Measurements from ENCODE around the gene VHLL. TPM values are rescaled to one million over a fixed set of nuclear protein-coding genes. Genes with fewer than 3 reads are reported as not detected.

VHLL gene
- total RNA-seq, 4 donors from 2014 or later = not detected

DNA sequence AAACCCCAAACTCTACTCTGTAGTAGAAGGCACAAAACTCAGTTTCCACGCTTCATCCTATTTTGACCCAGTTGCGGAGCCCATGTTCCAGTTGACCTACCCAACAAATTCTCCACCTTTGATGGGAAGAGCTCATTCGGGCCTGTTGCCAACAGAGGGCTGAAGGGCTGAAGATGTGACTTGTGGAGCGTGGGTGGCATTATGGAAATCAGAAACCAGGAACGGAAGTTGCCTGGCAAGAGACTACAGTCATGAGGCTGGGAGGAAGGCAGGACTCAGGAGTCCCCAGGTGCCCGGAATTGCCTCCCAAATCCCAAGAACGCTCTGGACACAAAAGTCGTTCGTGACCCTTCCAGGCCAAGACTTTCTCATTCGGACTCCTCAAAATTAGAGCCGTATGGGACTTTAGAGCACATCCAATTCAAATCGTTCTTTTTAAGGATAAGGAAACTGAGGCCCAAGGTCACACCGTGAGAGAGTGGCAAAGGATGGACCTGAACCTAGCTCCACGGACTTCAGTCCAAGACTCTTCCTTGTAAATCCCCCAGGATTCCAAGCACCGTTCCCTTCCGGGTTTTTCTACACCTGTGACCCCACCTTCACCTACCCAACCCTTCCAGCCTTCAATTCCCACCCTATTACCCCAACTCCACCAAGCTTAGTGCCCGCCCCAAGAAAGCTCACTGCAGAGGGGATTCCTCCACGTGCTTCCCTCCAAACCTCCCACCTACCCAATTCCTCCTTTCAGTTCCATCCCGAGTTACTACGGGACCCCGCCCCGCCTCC, 17.2 kb downstream of the VHLL start:
- no peak for TF ChIP-seq POLR2A (IDR thresholded peaks at IDR 0.05)
- TF ChIP-seq, protein P1, sequence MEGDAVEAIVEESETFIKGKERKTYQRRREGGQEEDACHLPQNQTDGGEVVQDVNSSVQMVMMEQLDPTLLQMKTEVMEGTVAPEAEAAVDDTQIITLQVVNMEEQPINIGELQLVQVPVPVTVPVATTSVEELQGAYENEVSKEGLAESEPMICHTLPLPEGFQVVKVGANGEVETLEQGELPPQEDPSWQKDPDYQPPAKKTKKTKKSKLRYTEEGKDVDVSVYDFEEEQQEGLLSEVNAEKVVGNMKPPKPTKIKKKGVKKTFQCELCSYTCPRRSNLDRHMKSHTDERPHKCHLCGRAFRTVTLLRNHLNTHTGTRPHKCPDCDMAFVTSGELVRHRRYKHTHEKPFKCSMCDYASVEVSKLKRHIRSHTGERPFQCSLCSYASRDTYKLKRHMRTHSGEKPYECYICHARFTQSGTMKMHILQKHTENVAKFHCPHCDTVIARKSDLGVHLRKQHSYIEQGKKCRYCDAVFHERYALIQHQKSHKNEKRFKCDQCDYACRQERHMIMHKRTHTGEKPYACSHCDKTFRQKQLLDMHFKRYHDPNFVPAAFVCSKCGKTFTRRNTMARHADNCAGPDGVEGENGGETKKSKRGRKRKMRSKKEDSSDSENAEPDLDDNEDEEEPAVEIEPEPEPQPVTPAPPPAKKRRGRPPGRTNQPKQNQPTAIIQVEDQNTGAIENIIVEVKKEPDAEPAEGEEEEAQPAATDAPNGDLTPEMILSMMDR (IDR thresholded peaks at IDR 0.05) = no peak
- DNase-seq = no peak
- Histone ChIP-seq H3K27ac (peak overlapping the region; percentile 92 to 93), H3K4me3 (peak overlapping the region; percentile 98 to 99), H3K4me1 (peaks cover 0 to 7% of the 10 kb centered on the region in 2 donors), H3K36me3 (no peaks in the 10 kb centered on the region), H3K9me3 (no peaks in the 10 kb centered on the region), H3K27me3 (no peaks in the 10 kb centered on the region)
- intact Hi-C loops (cut with DNase I; ENCODE audit: low total_unique reads) = no loop called here

DNA sequence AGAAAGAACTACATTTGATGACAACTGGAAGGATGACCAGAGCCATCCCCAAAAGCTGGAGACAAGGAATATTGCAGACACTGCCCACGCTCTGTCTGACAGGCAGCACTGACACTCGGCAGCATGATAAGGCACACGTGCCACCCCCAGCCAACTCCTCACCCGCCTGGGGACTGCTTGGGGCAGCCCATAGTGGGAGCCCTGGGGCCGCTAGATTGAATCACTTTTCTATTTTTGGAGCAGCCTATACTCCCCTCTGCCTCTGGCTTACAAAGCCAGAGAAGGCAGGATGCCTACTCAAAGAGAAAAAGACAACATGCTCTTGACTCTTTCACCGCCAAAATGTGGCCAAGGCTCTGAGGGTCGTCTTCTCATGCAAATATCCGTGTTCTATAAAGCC, 17.8 kb downstream of the VHLL start:
- H3K36me3 ChIP-seq = no peaks in the 10 kb centered on the region
- H3K4me3 ChIP-seq = peak overlapping the region; percentile 98 to 99
- H3K4me1 ChIP-seq = peaks cover 0 to 7% of the 10 kb centered on the region in 2 donors
- no peaks in the 10 kb centered on the region for H3K27me3 ChIP-seq
- TF ChIP-seq, protein P1 (IDR thresholded peaks at IDR 0.05) = no peak
- no peak for TF ChIP-seq POLR2A (IDR thresholded peaks at IDR 0.05)
- intact Hi-C loops (cut with DNase I; ENCODE audit: low total_unique reads) = no loop called here
- no peak for DNase-seq
- peak overlapping the region in 1 of 2 donors; percentile 93 for H3K27ac ChIP-seq
- no peaks in the 10 kb centered on the region for H3K9me3 ChIP-seq

DNA sequence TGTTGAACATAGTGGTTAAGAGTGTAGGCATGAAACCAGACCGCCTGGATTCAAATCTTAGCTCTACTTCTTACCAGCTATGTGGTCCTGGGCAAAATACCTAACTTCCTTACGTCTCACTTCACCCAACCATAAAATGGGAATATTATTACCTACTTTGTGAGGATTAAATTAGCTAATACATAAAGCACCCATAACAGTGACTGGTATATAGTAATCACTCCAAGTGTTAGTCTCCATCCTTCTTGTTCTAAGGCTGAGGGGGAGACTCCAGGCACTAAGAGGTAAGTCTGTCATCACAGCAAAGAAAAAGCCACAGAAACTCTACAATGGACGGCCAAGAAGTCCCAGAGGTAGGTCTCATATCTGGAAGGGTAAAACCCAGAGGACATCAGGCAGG, 19.3 kb downstream of the VHLL start:
- Histone ChIP-seq H3K4me1 (peaks cover 0 to 7% of the 10 kb centered on the region in 2 donors), H3K9me3 (no peaks in the 10 kb centered on the region), H3K36me3 (no peaks in the 10 kb centered on the region), H3K27ac (no peak overlapping the region), H3K4me3 (no peak overlapping the region), H3K27me3 (no peaks in the 10 kb centered on the region)
- no peak for TF ChIP-seq POLR2A (IDR thresholded peaks at IDR 0.05)
- TF ChIP-seq, protein P1 (IDR thresholded peaks at IDR 0.05) = no peak
- intact Hi-C loops (cut with DNase I; ENCODE audit: low total_unique reads) = no loop called here
- DNase-seq = no peak

DNA sequence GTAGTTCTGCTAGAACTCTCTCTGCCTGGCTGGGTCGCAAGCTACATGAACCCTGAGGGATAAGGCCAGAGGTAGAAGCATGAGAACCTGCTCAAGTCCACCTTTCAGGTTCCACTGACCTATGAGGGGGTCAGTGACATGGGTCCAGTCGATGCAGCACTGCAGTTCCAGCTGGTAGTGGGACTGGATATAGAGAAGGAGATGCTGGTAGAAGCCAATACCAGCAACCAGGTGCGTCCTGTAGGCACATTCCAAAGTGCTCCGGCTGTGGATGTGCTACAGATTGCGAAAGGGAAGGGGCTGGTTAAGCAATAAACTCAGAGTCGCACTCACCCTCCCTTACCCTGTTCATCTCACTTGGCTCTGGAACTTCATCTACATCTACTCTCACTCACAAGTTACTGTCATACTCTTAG, 22.1 kb downstream of the VHLL start:
- H3K27ac ChIP-seq = no peak overlapping the region
- intact Hi-C loops (cut with DNase I; ENCODE audit: low total_unique reads) = no loop called here
- no peak for TF ChIP-seq POLR2A (IDR thresholded peaks at IDR 0.05)
- TF ChIP-seq, protein P1 (IDR thresholded peaks at IDR 0.05) = no peak
- no peaks in the 10 kb centered on the region for H3K9me3 ChIP-seq
- H3K4me3 ChIP-seq = no peak overlapping the region
- peaks cover 0 to 7% of the 10 kb centered on the region in 2 donors for H3K4me1 ChIP-seq
- no peaks in the 10 kb centered on the region for H3K27me3 ChIP-seq
- no peaks in the 10 kb centered on the region for H3K36me3 ChIP-seq
- no peak for DNase-seq

DNA sequence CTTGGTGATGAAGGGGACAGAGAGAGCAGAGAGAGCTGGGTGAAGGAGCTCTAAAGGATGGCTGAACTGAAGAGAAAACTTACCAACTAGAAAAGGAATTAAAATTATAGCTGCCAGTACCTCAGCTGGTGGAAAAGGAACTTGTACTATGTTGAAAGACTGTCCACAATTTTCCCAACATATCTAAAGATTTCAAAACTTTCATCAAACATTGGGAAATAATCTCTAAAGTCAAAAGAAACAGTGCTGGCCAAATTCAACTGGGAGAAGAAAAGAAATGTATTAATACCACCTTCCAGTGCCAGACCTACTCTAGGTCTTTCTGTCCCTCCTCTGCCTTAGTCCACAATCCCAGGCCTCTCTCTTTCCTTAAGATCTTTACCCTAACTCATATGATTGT, 22.6 kb downstream of the VHLL start:
- TF ChIP-seq, protein P1 (IDR thresholded peaks at IDR 0.05) = no peak
- TF ChIP-seq POLR2A (IDR thresholded peaks at IDR 0.05) = no peak
- Histone ChIP-seq H3K4me1 (peaks cover 0 to 6% of the 10 kb centered on the region in 2 donors), H3K27ac (no peak overlapping the region), H3K9me3 (no peaks in the 10 kb centered on the region), H3K36me3 (no peaks in the 10 kb centered on the region), H3K27me3 (no peaks in the 10 kb centered on the region), H3K4me3 (no peak overlapping the region)
- DNase-seq = no peak
- intact Hi-C loops (cut with DNase I; ENCODE audit: low total_unique reads) = no loop called here

All from uterus (tissue), 4 donors.